Neural cell (in vitro differentiated cells): ENCODE data around the gene PROZ.

Experiments used
- CTCF ChIP-seq: fragments of 450-650 bp; IDR thresholded peaks from 2 replicates; pipeline ENCODE4 v1.5.1; 2014; ENCODE audit warnings: antibody characterized with exemption, mild to moderate bottlenecking, moderate library complexity; ENCODE audit not compliant: poor library complexity, severe bottlenecking
- EP300 ChIP-seq: fragments of 450-650 bp; conservative IDR thresholded peaks from 2 replicates; pipeline ENCODE4 v1.6.1; 2014; ENCODE audit warnings: antibody characterized with exemption, mild to moderate bottlenecking, moderate library complexity; ENCODE audit not compliant: poor library complexity, severe bottlenecking
- EZH2 ChIP-seq: fragments of 200-600, 300-800 bp; shearing (Covaris generic), sonication (generic); IDR thresholded peaks from 2 replicates; pipeline ENCODE4 v1.6.1; 2014; ENCODE audit warnings: antibody characterized with exemption, low read length, borderline replicate concordance, mild to moderate bottlenecking; ENCODE audit not compliant: insufficient read depth, poor library complexity, severe bottlenecking
- MXI1 ChIP-seq: fragments of 450-650 bp; conservative IDR thresholded peaks from 2 replicates; pipeline ENCODE4 v1.6.1; 2014; ENCODE audit warnings: antibody characterized with exemption, mild to moderate bottlenecking; ENCODE audit not compliant: poor library complexity, severe bottlenecking
- POLR2AphosphoS5 ChIP-seq: IDR thresholded peaks from 2 replicates; pipeline ENCODE4 v1.6.1; 2012
- RAD21 ChIP-seq: fragments of 450-650 bp; conservative IDR thresholded peaks from 2 replicates; pipeline ENCODE4 v1.6.1; 2014; ENCODE audit warnings: antibody characterized with exemption, mild to moderate bottlenecking, moderate library complexity
- REST ChIP-seq: IDR thresholded peaks from 2 replicates; pipeline ENCODE4 v1.6.1; 2012; ENCODE audit warnings: borderline replicate concordance
- TAF1 ChIP-seq: IDR thresholded peaks from 2 replicates; pipeline ENCODE4 v1.6.1; 2012; ENCODE audit warnings: low read depth

GRCh38 chr13:113171250-113172125 lies 13.0 kb downstream of the PROZ start:
- TF ChIP-seq CTCF = no peak
- no peak for TF ChIP-seq POLR2AphosphoS5
- TF ChIP-seq TAF1 = no peak
- no peak for TF ChIP-seq EP300
- no peak for TF ChIP-seq REST
- no peak for TF ChIP-seq MXI1
- TF ChIP-seq RAD21 = no peak
- TF ChIP-seq EZH2 = no peak
